ENCODE data around the gene RAB7B. TPM values are rescaled to one million over a fixed set of nuclear protein-coding genes. Genes with fewer than 3 reads are reported as not detected.

Gene RAB7B
- total RNA-seq, 6 experiments from 2014 or later: 0.14 to 1.4 (median 0.37) TPM

DNA sequence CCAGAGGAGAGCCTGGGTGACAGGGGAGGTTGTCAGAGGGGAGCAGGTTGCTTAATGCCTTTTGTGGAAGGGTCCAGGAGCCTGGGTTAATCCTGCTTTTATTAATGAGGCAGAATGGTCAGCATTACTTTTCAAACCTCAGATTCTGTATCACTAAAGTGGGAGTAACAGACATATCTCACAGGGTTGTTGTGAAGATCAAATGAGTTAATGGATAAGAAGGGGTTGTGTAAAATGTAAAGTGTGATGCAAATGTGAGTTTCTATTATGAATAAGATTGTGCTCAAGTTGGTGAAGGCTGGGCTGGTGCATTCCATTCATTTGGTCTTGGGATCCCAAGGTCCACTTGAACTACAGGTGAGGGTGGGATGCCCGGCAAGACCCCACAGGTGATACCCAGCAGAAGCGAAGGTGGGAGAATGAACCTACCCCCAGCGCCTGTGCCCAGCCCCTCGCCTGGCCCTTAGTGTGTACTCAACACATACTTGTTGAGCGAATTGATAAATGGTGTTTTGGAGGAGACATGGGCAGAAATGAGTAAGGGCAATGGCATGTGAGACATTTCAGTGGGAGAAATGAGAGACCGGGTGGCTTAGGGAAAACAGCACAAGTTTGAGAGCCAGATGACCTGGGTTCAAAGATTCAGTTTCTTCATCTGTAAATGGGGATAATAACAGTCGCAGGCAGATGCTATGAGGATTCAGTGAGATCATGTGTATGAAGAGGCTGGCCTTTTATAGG is 66.2 kb downstream of the RAB7B start:
- DNase-seq (no peak), ATAC-seq (no peak)
- no peak overlapping the region for H3K27ac ChIP-seq
- H3K4me1 ChIP-seq: no peaks in the 10 kb centered on the region
- H3K9me3 ChIP-seq: no peaks in the 10 kb centered on the region
- no peaks in the 10 kb centered on the region for H3K27me3 ChIP-seq
- intact Hi-C loops (cut with DNase I): no loop called here
- WGBS (ENCODE audit: insufficient coverage, low coverage, low lambda C conversion rate, missing lambda C conversion rate): 54% methylated on average over 3 of the region's 7 CpGs
- no peak for TF ChIP-seq POLR2A (IDR thresholded peaks at IDR 0.05)
- TF ChIP-seq, protein P1, sequence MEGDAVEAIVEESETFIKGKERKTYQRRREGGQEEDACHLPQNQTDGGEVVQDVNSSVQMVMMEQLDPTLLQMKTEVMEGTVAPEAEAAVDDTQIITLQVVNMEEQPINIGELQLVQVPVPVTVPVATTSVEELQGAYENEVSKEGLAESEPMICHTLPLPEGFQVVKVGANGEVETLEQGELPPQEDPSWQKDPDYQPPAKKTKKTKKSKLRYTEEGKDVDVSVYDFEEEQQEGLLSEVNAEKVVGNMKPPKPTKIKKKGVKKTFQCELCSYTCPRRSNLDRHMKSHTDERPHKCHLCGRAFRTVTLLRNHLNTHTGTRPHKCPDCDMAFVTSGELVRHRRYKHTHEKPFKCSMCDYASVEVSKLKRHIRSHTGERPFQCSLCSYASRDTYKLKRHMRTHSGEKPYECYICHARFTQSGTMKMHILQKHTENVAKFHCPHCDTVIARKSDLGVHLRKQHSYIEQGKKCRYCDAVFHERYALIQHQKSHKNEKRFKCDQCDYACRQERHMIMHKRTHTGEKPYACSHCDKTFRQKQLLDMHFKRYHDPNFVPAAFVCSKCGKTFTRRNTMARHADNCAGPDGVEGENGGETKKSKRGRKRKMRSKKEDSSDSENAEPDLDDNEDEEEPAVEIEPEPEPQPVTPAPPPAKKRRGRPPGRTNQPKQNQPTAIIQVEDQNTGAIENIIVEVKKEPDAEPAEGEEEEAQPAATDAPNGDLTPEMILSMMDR (IDR thresholded peaks at IDR 0.05): no peak
- no peaks in the 10 kb centered on the region for H3K36me3 ChIP-seq
- no peak overlapping the region for H3K4me3 ChIP-seq

- no peak for DNase-seq
- Histone ChIP-seq H3K9me3 (no peaks in the 10 kb centered on the region), H3K4me1 (no peaks in the 10 kb centered on the region), H3K27me3 (no peaks in the 10 kb centered on the region), H3K36me3 (no peaks in the 10 kb centered on the region), H3K4me3 (no peak overlapping the region), H3K27ac (no peak overlapping the region)
- TF ChIP-seq, protein P1 (IDR thresholded peaks at IDR 0.05): no peak
- no peak for TF ChIP-seq POLR2A (IDR thresholded peaks at IDR 0.05)
- no peak for ATAC-seq
- intact Hi-C loops (cut with DNase I): no loop called here
- WGBS (ENCODE audit: insufficient coverage, low coverage, low lambda C conversion rate, missing lambda C conversion rate): 46% methylated on average over 5 of the region's 6 CpGs
These were observed 66.9 kb downstream of the RAB7B start for GRCh38 chr1:205936311-205936710.

- Histone ChIP-seq H3K9me3 (no peaks in the 10 kb centered on the region), H3K36me3 (no peaks in the 10 kb centered on the region), H3K4me3 (no peak overlapping the region), H3K4me1 (no peaks in the 10 kb centered on the region), H3K27ac (no peak overlapping the region), H3K27me3 (no peaks in the 10 kb centered on the region)
- DNase-seq (no peak), ATAC-seq (no peak)
- 60% methylated on average over 2 of the region's 8 CpGs for WGBS (ENCODE audit: insufficient coverage, low coverage, low lambda C conversion rate, missing lambda C conversion rate)
- intact Hi-C loops (cut with DNase I): no loop called here
- no peak for TF ChIP-seq POLR2A (IDR thresholded peaks at IDR 0.05)
- TF ChIP-seq, protein P1 (IDR thresholded peaks at IDR 0.05): no peak
These were observed 67.3 kb downstream of the RAB7B start for GRCh38 chr1:205935869-205936268.

DNA sequence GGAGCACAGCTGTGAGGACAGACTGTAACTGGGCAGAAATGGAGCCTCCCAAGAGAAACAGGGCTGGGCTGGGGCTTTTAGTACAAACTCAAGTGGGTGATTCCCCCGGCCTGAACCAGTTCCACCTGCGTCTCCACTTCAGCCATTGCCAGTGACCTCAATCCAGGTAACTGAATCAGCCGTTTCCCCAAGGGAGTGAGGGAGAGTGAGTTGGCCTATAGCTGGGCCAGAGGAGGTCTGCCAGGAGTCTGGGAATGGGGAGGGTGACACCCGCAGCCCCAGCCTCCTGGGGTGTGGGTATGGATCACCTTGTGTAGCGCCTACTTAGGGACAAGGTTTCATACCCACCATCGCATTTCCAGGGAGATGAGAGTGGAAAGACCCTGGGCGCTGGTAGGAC is 68.4 kb downstream of the RAB7B start:
- ATAC-seq: no peak
- 87% methylated on average over 4 of the region's 7 CpGs for WGBS (ENCODE audit: insufficient coverage, low coverage, low lambda C conversion rate, missing lambda C conversion rate)

More for the DNA sequence above, 68.4 kb downstream of the RAB7B start:
- no peaks in the 10 kb centered on the region for H3K36me3 ChIP-seq
- H3K4me1 ChIP-seq: no peaks in the 10 kb centered on the region
- H3K27me3 ChIP-seq: no peaks in the 10 kb centered on the region
- intact Hi-C loops (cut with DNase I): no loop called here
- no peak for DNase-seq
- H3K9me3 ChIP-seq: no peaks in the 10 kb centered on the region
- TF ChIP-seq, protein P1 (IDR thresholded peaks at IDR 0.05): no peak
- TF ChIP-seq POLR2A (IDR thresholded peaks at IDR 0.05): no peak
- H3K4me3 ChIP-seq: no peak overlapping the region
- no peak overlapping the region for H3K27ac ChIP-seq

Measured in right lobe of liver (tissue), 6 donors.